Fibroblast of lung (primary cell): ENCODE measurements around the gene FHIT. TPM values are rescaled to one million over a fixed set of nuclear protein-coding genes. Genes with fewer than 3 reads are reported as not detected.

ENCODE experiments used
- DNase-seq, 2 donors: peaks; one replicate each; pipeline versions ENCODE4 v3.0.0 to v3.0.0-alpha.2; 2010; ENCODE audit warnings: low read depth in 2 of 2
- H2AFZ ChIP-seq: 2 replicates; pipeline ENCODE4 v1.5.1; 2012; ENCODE audit warnings: low read length, control low read depth, inconsistent platforms
- H3K27ac ChIP-seq: 2 replicates; pipeline ENCODE4 v1.5.1; 2011; ENCODE audit warnings: low read length, control low read depth; ENCODE audit not compliant: insufficient read depth
- H3K27me3 ChIP-seq: 2 replicates; pipeline ENCODE4 v1.5.1; 2011; ENCODE audit warnings: mild to moderate bottlenecking, low read length; ENCODE audit not compliant: control insufficient read depth, insufficient read depth
- H3K36me3 ChIP-seq: 2 replicates; pipeline ENCODE4 v1.5.1; 2011; ENCODE audit warnings: low read length; ENCODE audit not compliant: control insufficient read depth, insufficient read depth
- H3K4me1 ChIP-seq: 2 replicates; pipeline ENCODE4 v1.5.1; 2011; ENCODE audit warnings: low read length; ENCODE audit not compliant: control insufficient read depth, insufficient read depth; ENCODE audit errors: extremely low read depth
- H3K4me2 ChIP-seq: 2 replicates; pipeline ENCODE4 v1.5.1; 2011; ENCODE audit warnings: low read length, control low read depth; ENCODE audit not compliant: insufficient read depth; ENCODE audit errors: extremely low read depth
- H3K4me3 ChIP-seq, 4 experiments: fragments of 200-600 bp in 1 of 4; sonication (generic) in 1 of 4; replicated peaks in 1 of 4; 2 replicates each; pipeline ENCODE4 v1.5.1; 2011 to 2016; ENCODE audit warnings: low read length in 4 of 4, low read depth in 3 of 4, mild to moderate bottlenecking in 3 of 4, control low read depth in 2 of 4, inconsistent platforms in 1 of 4, mixed read lengths in 1 of 4; ENCODE audit not compliant: insufficient read depth in 1 of 4; ENCODE audit errors: control extremely low read depth in 1 of 4
- H3K79me2 ChIP-seq: 2 replicates; pipeline ENCODE4 v1.5.1; 2012; ENCODE audit warnings: mild to moderate bottlenecking, low read length, inconsistent platforms; ENCODE audit not compliant: control insufficient read depth, insufficient read depth
- H3K9ac ChIP-seq: 2 replicates; pipeline ENCODE4 v1.5.1; 2011; ENCODE audit warnings: mild to moderate bottlenecking, low read length, control low read depth; ENCODE audit not compliant: insufficient read depth
- H3K9me3 ChIP-seq: 2 replicates; pipeline ENCODE4 v1.5.1; 2012; ENCODE audit warnings: low read depth, low read length; ENCODE audit not compliant: control insufficient read depth, insufficient read depth
- H4K20me1 ChIP-seq: 2 replicates; pipeline ENCODE4 v1.5.1; 2011; ENCODE audit warnings: low read length; ENCODE audit not compliant: control insufficient read depth, insufficient read depth; ENCODE audit errors: extremely low read depth
- EZH2 ChIP-seq: IDR thresholded peaks from 2 replicates; pipeline ENCODE4 v1.5.1; 2012; ENCODE audit warnings: low read length, control low read depth, mild to moderate bottlenecking; ENCODE audit errors: missing control alignments
- polyA plus RNA-seq, 2 donors: library from polyadenylated mRNA; depleted of rRNA in 1 of 2; stranded (reverse) in 1 of 2; unstranded in 1 of 2; fragments of >200 nt; gene quantifications; 2 replicates each; pipeline ENCODE4 v1.2.1, GENCODE V29; 2011 to 2012; ENCODE audit warnings: missing spikeins in 1 of 2
- total RNA-seq: library from RNA; depleted of rRNA; stranded (reverse); fragments of >200 nt; gene quantifications from 2 replicates; pipeline ENCODE4 v1.2.1, GENCODE V29; 2014
- TF ChIP-seq, protein P1 (sequence below), 2 donors: IDR thresholded peaks in 1 of 2; conservative IDR thresholded peaks in 1 of 2; 1 replicate in 1 of 2; 2 replicates in 1 of 2; pipeline ENCODE4 v1.5.1; 2011 to 2012; ENCODE audit warnings: low read length in 2 of 2, control low read depth in 1 of 2, inconsistent platforms in 1 of 2, low read depth in 1 of 2, mild to moderate bottlenecking in 1 of 2

Gene FHIT
- total and polyA plus RNA-seq, 2 donors (not counting 1 experiment from before 2014, with no cell fraction given), result 0.79 to 2.1 TPM

DNA sequence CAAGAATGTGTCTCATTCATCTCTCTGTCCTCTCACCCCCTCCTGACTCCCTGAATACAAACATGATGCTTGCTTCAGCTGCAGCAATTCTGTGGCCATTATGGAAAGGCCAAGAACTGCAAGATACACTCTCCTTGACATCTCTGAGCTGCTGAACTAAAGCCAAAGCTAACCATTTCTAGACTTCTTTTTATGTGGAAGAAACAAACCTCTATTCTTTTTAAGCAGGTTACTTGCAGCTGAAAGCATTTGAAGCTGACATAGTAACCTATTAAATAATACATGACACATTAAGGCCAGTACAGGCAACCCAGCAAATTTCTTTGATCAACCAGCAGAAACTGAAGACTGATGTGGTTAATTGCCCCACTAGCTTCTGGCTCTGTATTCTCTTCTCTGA, 17.5 kb downstream of the FHIT start:
- Histone ChIP-seq H3K36me3 (no peaks in the 10 kb centered on the region), H3K9ac (no peak overlapping the region), H2AFZ (no peak overlapping the region), H4K20me1 (no peaks in the 10 kb centered on the region), H3K79me2 (no peaks in the 10 kb centered on the region), H3K27ac (no peak overlapping the region), H3K27me3 (no peaks in the 10 kb centered on the region), H3K4me2 (no peak overlapping the region), H3K9me3 (no peaks in the 10 kb centered on the region), H3K4me1 (no peaks in the 10 kb centered on the region), H3K4me3 (no peak overlapping the region)
- DNase-seq, result no peak
- TF ChIP-seq, protein P1, sequence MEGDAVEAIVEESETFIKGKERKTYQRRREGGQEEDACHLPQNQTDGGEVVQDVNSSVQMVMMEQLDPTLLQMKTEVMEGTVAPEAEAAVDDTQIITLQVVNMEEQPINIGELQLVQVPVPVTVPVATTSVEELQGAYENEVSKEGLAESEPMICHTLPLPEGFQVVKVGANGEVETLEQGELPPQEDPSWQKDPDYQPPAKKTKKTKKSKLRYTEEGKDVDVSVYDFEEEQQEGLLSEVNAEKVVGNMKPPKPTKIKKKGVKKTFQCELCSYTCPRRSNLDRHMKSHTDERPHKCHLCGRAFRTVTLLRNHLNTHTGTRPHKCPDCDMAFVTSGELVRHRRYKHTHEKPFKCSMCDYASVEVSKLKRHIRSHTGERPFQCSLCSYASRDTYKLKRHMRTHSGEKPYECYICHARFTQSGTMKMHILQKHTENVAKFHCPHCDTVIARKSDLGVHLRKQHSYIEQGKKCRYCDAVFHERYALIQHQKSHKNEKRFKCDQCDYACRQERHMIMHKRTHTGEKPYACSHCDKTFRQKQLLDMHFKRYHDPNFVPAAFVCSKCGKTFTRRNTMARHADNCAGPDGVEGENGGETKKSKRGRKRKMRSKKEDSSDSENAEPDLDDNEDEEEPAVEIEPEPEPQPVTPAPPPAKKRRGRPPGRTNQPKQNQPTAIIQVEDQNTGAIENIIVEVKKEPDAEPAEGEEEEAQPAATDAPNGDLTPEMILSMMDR (conservative IDR thresholded peaks at IDR 0.05 in 1 of 2, IDR thresholded peaks at IDR 0.05 in 1 of 2; ENCODE audit: low read depth in 1 of 2, low read length in 2 of 2), result no peak
- no peak for TF ChIP-seq EZH2

DNA sequence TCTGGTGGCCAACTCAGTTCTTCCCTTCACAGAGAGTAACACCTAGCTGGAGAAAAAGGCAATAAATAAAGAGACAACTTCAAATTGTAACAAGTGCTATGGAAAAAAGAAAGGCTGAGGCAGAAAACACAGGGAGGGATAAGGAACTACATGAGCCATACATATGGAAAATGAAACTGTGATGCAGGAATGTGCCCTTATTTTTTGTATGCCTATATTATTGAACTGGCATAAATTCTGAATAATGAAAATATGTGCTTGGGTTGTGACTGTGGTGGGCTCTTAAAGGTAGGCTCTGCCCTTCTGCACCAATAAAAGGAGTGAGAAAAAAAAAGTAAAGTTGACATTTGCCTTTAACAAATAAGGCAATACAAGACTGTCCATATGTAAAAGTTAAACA, 19.6 kb downstream of the FHIT start:
- DNase-seq, result no peak
- H3K27me3 ChIP-seq, result no peaks in the 10 kb centered on the region
- no peaks in the 10 kb centered on the region for H3K9me3 ChIP-seq
- H2AFZ ChIP-seq, result no peak overlapping the region
- H3K27ac ChIP-seq, result no peak overlapping the region
- no peaks in the 10 kb centered on the region for H4K20me1 ChIP-seq
- H3K4me1 ChIP-seq, result no peaks in the 10 kb centered on the region
- H3K4me2 ChIP-seq, result no peak overlapping the region
- no peak overlapping the region for H3K9ac ChIP-seq
- TF ChIP-seq, protein P1 (conservative IDR thresholded peaks at IDR 0.05 in 1 of 2, IDR thresholded peaks at IDR 0.05 in 1 of 2; ENCODE audit: low read depth in 1 of 2, low read length in 2 of 2), result no peak
- no peak for TF ChIP-seq EZH2
- no peaks in the 10 kb centered on the region for H3K36me3 ChIP-seq
- no peak overlapping the region for H3K4me3 ChIP-seq
- no peaks in the 10 kb centered on the region for H3K79me2 ChIP-seq

DNA sequence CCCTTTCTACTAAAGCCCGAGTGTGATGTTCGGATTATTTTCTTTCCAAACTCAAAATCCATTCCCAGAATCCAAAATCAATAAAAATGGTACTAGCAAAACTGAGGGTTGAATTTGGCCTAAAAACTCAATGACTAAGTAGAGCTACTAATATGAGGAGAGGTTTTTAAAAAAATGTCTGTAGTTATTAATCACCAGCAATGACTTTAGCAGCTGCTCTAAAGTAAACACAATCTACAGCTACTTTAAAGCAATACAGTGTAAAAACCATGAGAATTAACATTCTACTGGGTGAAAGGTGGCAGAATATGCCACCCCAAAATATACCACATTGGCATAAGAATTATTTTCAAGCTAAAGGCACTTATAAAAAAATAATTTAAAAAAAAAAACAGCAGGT, 23.5 kb downstream of the FHIT start:
- Histone ChIP-seq H3K4me3 (no peak overlapping the region), H3K79me2 (no peaks in the 10 kb centered on the region), H3K9ac (no peak overlapping the region), H3K27ac (no peak overlapping the region), H4K20me1 (no peaks in the 10 kb centered on the region), H3K4me1 (no peaks in the 10 kb centered on the region), H3K36me3 (no peaks in the 10 kb centered on the region), H2AFZ (no peak overlapping the region), H3K27me3 (no peaks in the 10 kb centered on the region), H3K9me3 (no peaks in the 10 kb centered on the region), H3K4me2 (no peak overlapping the region)
- peak in 1 of 2 donors; percentile 29 for DNase-seq
- TF ChIP-seq, protein P1 (conservative IDR thresholded peaks at IDR 0.05 in 1 of 2, IDR thresholded peaks at IDR 0.05 in 1 of 2; ENCODE audit: low read depth in 1 of 2, low read length in 2 of 2), result no peak
- no peak for TF ChIP-seq EZH2
